ENCODE measurements around the gene CSGALNACT2. TPM values are rescaled to one million over a fixed set of nuclear protein-coding genes. Genes with fewer than 3 reads are reported as not detected.

The CSGALNACT2 gene
- total and polyA plus RNA-seq, 2 of the 13 experiments (the other 11 are each of a cell fraction or from before 2014, with no cell fraction given): 3.3 to 7.1 TPM

- TF ChIP-seq ZBTB42 (CRISPR knock-in tag; IDR thresholded peaks at IDR 0.05): no peak
- 0 out of 2 replicates have a peak, but pooled peaks have one; percentile 5 for TF ChIP-seq ATF7-NPFF (CRISPR knock-in tag; IDR thresholded peaks at IDR 0.05; ENCODE audit: low read depth)
- TF ChIP-seq POGZ (CRISPR knock-in tag; IDR thresholded peaks at IDR 0.05): no peak
- TF ChIP-seq TARDBP (CRISPR knock-in tag; IDR thresholded peaks at IDR 0.05): no peak
- TF ChIP-seq, protein P1, sequence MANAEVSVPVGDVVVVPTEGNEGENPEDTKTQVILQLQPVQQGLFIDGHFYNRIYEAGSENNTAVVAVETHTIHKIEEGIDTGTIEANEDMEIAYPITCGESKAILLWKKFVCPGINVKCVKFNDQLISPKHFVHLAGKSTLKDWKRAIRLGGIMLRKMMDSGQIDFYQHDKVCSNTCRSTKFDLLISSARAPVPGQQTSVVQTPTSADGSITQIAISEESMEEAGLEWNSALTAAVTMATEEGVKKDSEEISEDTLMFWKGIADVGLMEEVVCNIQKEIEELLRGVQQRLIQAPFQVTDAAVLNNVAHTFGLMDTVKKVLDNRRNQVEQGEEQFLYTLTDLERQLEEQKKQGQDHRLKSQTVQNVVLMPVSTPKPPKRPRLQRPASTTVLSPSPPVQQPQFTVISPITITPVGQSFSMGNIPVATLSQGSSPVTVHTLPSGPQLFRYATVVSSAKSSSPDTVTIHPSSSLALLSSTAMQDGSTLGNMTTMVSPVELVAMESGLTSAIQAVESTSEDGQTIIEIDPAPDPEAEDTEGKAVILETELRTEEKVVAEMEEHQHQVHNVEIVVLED (CRISPR knock-in tag; IDR thresholded peaks at IDR 0.05; ENCODE audit: borderline replicate concordance): 0 out of 2 replicates have a peak, but pooled peaks have one; percentile 9
- no peak for TF ChIP-seq ZNF776 (CRISPR knock-in tag; IDR thresholded peaks at IDR 0.05)
- TF ChIP-seq, protein P2, sequence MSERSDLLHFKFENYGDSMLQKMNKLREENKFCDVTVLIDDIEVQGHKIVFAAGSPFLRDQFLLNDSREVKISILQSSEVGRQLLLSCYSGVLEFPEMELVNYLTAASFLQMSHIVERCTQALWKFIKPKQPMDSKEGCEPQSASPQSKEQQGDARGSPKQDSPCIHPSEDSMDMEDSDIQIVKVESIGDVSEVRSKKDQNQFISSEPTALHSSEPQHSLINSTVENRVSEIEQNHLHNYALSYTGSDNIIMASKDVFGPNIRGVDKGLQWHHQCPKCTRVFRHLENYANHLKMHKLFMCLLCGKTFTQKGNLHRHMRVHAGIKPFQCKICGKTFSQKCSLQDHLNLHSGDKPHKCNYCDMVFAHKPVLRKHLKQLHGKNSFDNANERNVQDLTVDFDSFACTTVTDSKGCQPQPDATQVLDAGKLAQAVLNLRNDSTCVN (CRISPR knock-in tag; IDR thresholded peaks at IDR 0.05; ENCODE audit: borderline replicate concordance): 0 out of 2 replicates have a peak, but pooled peaks have one; percentile 18
- no peak for TF ChIP-seq ZFP36L2 (CRISPR knock-in tag; IDR thresholded peaks at IDR 0.05)
- no peak for TF ChIP-seq ZBTB43 (CRISPR knock-in tag; conservative IDR thresholded peaks at IDR 0.05)
- no peak for TF ChIP-seq DMAP1 (CRISPR knock-in tag; IDR thresholded peaks at IDR 0.05)
- no peak for TF ChIP-seq ZNF280D (CRISPR knock-in tag; IDR thresholded peaks at IDR 0.05)
- TF ChIP-seq ZNF30 (CRISPR knock-in tag; IDR thresholded peaks at IDR 0.05): no peak
- TF ChIP-seq U2AF2 (IDR thresholded peaks at IDR 0.05; ENCODE audit: low read depth, low read length): no peak
- peak; percentile 23 for TF ChIP-seq YY1 (IDR thresholded peaks at IDR 0.05; ENCODE audit: insufficient read depth, insufficient replicate concordance, low read depth, low read length)
- TF ChIP-seq NCOR1 (IDR thresholded peaks at IDR 0.05; ENCODE audit: borderline replicate concordance, low read length): no peak
- TF ChIP-seq ZNF207 (IDR thresholded peaks at IDR 0.05; ENCODE audit: borderline replicate concordance): no peak
- no peak for TF ChIP-seq RAD51 (IDR thresholded peaks at IDR 0.05; ENCODE audit: borderline replicate concordance)
- TF ChIP-seq ZNF350 (CRISPR knock-in tag; IDR thresholded peaks at IDR 0.05; ENCODE audit: borderline replicate concordance, low read depth): peak; percentile 32; the same call in 1 of the 2 replicates
- no peak for TF ChIP-seq RFX3 (CRISPR knock-in tag; IDR thresholded peaks at IDR 0.05)
- TF ChIP-seq, protein P3, sequence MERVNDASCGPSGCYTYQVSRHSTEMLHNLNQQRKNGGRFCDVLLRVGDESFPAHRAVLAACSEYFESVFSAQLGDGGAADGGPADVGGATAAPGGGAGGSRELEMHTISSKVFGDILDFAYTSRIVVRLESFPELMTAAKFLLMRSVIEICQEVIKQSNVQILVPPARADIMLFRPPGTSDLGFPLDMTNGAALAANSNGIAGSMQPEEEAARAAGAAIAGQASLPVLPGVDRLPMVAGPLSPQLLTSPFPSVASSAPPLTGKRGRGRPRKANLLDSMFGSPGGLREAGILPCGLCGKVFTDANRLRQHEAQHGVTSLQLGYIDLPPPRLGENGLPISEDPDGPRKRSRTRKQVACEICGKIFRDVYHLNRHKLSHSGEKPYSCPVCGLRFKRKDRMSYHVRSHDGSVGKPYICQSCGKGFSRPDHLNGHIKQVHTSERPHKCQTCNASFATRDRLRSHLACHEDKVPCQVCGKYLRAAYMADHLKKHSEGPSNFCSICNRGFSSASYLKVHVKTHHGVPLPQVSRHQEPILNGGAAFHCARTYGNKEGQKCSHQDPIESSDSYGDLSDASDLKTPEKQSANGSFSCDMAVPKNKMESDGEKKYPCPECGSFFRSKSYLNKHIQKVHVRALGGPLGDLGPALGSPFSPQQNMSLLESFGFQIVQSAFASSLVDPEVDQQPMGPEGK (CRISPR knock-in tag; IDR thresholded peaks at IDR 0.05): 0 out of 2 replicates have a peak, but pooled peaks have one; percentile 14
- no peak for TF ChIP-seq PBX3 (CRISPR knock-in tag; IDR thresholded peaks at IDR 0.05; ENCODE audit: borderline replicate concordance)
Measured at GRCh38 chr10:43137717-43138020, 576 bp upstream of the CSGALNACT2 start (continued).

All from HepG2 (cell line).